ENCODE measurements around the gene ZSWIM8. TPM values are rescaled to one million over a fixed set of nuclear protein-coding genes. Genes with fewer than 3 reads are reported as not detected.

ZSWIM8 gene
- total RNA-seq, 4 donors from 2014 or later = 66.4 to 123 (median 107) TPM

GRCh38 chr10:73814896-73815718 is 29.7 kb downstream of the ZSWIM8 start:
- intact Hi-C loops (cut with DNase I) = no loop called here
- peak overlapping the region in 3 of 4 donors; percentile 13 to 78 (median 61) for H3K27ac ChIP-seq (replicated peaks in 1 of 4)
- H3K4me1 ChIP-seq = peaks cover 15 to 51% (median 46%) of the 10 kb centered on the region in 4 donors
- no peaks in the 10 kb centered on the region for H3K9me3 ChIP-seq
- peaks cover 27 to 76% (median 50%) of the 10 kb centered on the region in 4 donors for H3K36me3 ChIP-seq
- no peak for DNase-seq (ENCODE audit: extremely low spot score)
- WGBS = 74% methylated on average over 12 of the region's 22 CpGs
- H3K27me3 ChIP-seq = peaks cover 0 to 3% (median 0%) of the 10 kb centered on the region in 4 donors
- TF ChIP-seq CTCF (IDR thresholded peaks at IDR 0.05) (peak in 2 of 3 experiments; percentile 17 to 34), POLR2A (IDR thresholded peaks at IDR 0.05; ENCODE audit: low read depth) (no peak)
- H3K4me3 ChIP-seq = no peak overlapping the region

- H3K9me3 ChIP-seq = no peaks in the 10 kb centered on the region
- peaks cover 0 to 3% (median 0%) of the 10 kb centered on the region in 4 donors for H3K27me3 ChIP-seq
- intact Hi-C loops (cut with DNase I) = no loop called here
- no peak for DNase-seq (ENCODE audit: extremely low spot score)
- peaks cover 27 to 76% (median 50%) of the 10 kb centered on the region in 4 donors for H3K36me3 ChIP-seq
- H3K4me1 ChIP-seq = peaks cover 9 to 47% (median 41%) of the 10 kb centered on the region in 4 donors
- H3K27ac ChIP-seq (replicated peaks in 1 of 4) = peak overlapping the region; percentile 13 to 78 (median 48)
- TF ChIP-seq POLR2A (IDR thresholded peaks at IDR 0.05; ENCODE audit: low read depth) (no peak), POLR2AphosphoS5 (IDR thresholded peaks at IDR 0.05) (no peak), CTCF (IDR thresholded peaks at IDR 0.05) (no peak), EP300 (IDR thresholded peaks at IDR 0.05) (no peak)
- H3K4me3 ChIP-seq = no peak overlapping the region
Measured at GRCh38 chr10:73815719-73816030, 30.3 kb downstream of the ZSWIM8 start.

GRCh38 chr10:73816917-73817729 is 31.7 kb downstream of the ZSWIM8 start:
- intact Hi-C loops (cut with DNase I) = no loop called here
- H3K9me3 ChIP-seq = no peaks in the 10 kb centered on the region
- 83% methylated on average over 10 of the region's 10 CpGs for WGBS
- peak overlapping the region; percentile 35 to 78 (median 58) for H3K27ac ChIP-seq (replicated peaks in 1 of 4)
- no peak overlapping the region for H3K4me3 ChIP-seq
- no peaks in the 10 kb centered on the region for H3K27me3 ChIP-seq
- peaks cover 9 to 43% (median 37%) of the 10 kb centered on the region in 4 donors for H3K4me1 ChIP-seq
- DNase-seq (ENCODE audit: extremely low spot score) = no peak
- no peak for TF ChIP-seq POLR2AphosphoS5 (IDR thresholded peaks at IDR 0.05)
- TF ChIP-seq POLR2A (IDR thresholded peaks at IDR 0.05; ENCODE audit: low read depth) = no peak
- no peak for TF ChIP-seq EP300 (IDR thresholded peaks at IDR 0.05)
- no peak for TF ChIP-seq CTCF (IDR thresholded peaks at IDR 0.05)
- peaks cover 34 to 87% (median 59%) of the 10 kb centered on the region in 4 donors for H3K36me3 ChIP-seq

- peaks cover 34 to 91% (median 64%) of the 10 kb centered on the region in 4 donors for H3K36me3 ChIP-seq
- WGBS = 91% methylated on average over 5 of the region's 5 CpGs
- no peak for TF ChIP-seq POLR2A (IDR thresholded peaks at IDR 0.05; ENCODE audit: low read depth)
- no peak for TF ChIP-seq POLR2AphosphoS5 (IDR thresholded peaks at IDR 0.05)
- no peak for TF ChIP-seq EP300 (IDR thresholded peaks at IDR 0.05)
- TF ChIP-seq CTCF (IDR thresholded peaks at IDR 0.05) = no peak
- no peaks in the 10 kb centered on the region for H3K9me3 ChIP-seq
- no peaks in the 10 kb centered on the region for H3K27me3 ChIP-seq
- peak overlapping the region; percentile 35 to 78 (median 58) for H3K27ac ChIP-seq (replicated peaks in 1 of 4)
- H3K4me3 ChIP-seq = no peak overlapping the region
- peaks cover 9 to 37% (median 32%) of the 10 kb centered on the region in 4 donors for H3K4me1 ChIP-seq
- intact Hi-C loops (cut with DNase I) = no loop called here
- no peak for DNase-seq (ENCODE audit: extremely low spot score)
Measured at GRCh38 chr10:73817826-73818225, 32.4 kb downstream of the ZSWIM8 start.

Measured in esophagus muscularis mucosa (tissue), 4 donors.